HG02885 (cell line): ENCODE measurements around the gene EIF4G3.
"Not testable (repeated sequence)": the region's sequence is repeated elsewhere in the genome, so short reads cannot be mapped to it uniquely, and the experiment has no call there.

Experiments used
- ATAC-seq: cut with Tn5 transposase; IDR thresholded peaks from one replicate; pipeline ENCODE4 v1.9.1; 2021; ENCODE audit warnings: mild to moderate bottlenecking; ENCODE audit not compliant: unreplicated experiment, poor library complexity

Gene EIF4G3

DNA sequence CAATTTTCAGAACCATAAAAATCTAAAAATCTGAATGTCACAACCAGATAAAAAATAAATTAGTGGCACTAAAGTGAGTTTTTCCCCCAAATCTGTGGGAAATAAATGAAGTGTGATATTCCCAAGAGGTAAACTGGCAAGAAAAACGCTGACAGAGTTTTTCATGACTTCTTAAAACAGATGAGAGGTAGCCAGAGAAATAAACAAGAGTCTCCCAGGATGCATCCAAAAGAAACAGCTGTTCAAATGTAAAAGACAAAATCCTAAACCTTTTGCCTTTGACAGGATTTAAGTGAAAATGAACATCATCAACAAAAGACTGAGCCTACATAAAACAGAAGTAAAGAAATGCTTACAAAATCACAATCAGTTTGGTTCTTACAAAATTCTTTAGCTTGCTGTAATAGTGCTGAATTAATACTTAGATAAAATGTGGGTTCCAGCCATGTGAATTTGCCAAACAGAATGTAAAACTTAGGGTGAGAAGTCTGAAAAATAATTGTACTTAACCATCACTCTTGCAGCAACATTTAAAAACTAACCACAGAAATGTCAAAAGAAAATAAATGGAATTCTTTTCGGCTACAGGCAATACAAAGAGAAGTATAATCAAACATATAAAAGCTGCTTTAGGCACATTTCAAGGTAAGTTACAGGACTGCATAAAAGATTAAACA lies 133.6 kb downstream of the EIF4G3 start:
- no peak for ATAC-seq

DNA sequence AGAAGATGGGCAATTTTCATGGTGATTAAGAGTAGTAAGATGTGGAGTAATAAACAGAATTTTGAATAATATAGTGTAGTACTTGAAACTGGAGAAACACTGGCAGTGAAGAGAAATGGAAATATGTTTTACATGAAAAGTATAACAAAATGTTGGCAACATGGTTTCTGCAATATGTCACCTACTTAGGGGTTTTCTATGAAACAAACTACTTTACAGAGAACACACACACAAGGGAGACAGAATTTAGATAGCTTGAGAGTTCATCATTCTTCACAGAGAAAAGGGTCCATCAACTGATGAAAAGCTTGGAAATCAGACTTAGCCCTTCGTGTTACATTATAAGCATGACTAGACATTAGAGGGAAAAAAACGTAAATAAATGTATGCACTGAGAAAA lies 135.2 kb downstream of the EIF4G3 start:
- ATAC-seq, result no peak

- no peak for ATAC-seq
Observed at GRCh38 chr1:21037091-21037490, 139.6 kb downstream of the EIF4G3 start.

DNA sequence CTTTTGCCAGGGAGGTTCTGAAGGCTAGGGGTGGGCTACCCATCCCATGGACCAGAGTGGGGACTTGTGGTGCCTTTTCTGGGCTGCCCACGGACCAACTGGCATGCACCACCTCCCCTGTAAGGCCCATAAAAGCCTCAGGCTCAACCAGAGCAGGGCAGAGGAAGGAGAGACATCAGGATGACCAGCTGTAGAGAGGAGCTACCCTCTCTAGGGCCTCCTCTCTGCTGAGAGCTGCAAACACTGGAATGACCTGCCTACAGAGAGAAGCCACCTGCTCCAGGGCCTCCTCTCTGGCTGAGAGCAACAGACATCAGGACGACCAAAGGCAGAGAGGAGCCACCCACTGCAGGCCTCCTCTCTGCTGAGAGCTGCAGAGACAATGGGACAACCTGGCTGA lies 140.9 kb downstream of the EIF4G3 start:
- ATAC-seq, result no peak

- ATAC-seq, result no peak
Observed at GRCh38 chr1:21034725-21035628, 141.7 kb downstream of the EIF4G3 start.

DNA sequence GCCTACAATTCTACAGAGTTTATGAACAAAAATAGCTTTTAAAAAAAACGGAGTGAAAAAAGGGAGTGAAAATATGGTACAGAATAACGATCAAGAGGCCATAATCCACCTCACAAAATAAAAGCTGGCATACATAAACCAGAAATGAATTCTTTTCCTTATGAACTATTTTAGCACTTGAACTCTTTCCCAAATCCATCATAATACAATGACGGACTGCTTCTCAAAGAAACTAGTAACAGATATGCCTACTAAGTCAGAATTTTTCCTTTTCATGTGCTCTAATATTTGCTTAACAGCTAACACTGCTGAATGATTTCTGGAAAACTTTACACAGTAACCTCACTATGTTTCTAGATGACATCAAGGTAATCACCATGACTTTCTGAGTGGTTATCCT lies 144.0 kb downstream of the EIF4G3 start:
- ATAC-seq, result no peak

GRCh38 chr1:21030181-21030580 lies 146.5 kb downstream of the EIF4G3 start:
- no peak for ATAC-seq

GRCh38 chr1:21028520-21029145 lies 148.1 kb downstream of the EIF4G3 start:
- no peak for ATAC-seq

- ATAC-seq, result no peak
Observed at GRCh38 chr1:21027805-21028204, 148.9 kb downstream of the EIF4G3 start.

- ATAC-seq, result no peak
Observed at GRCh38 chr1:21024918-21025317, 151.8 kb downstream of the EIF4G3 start.

DNA sequence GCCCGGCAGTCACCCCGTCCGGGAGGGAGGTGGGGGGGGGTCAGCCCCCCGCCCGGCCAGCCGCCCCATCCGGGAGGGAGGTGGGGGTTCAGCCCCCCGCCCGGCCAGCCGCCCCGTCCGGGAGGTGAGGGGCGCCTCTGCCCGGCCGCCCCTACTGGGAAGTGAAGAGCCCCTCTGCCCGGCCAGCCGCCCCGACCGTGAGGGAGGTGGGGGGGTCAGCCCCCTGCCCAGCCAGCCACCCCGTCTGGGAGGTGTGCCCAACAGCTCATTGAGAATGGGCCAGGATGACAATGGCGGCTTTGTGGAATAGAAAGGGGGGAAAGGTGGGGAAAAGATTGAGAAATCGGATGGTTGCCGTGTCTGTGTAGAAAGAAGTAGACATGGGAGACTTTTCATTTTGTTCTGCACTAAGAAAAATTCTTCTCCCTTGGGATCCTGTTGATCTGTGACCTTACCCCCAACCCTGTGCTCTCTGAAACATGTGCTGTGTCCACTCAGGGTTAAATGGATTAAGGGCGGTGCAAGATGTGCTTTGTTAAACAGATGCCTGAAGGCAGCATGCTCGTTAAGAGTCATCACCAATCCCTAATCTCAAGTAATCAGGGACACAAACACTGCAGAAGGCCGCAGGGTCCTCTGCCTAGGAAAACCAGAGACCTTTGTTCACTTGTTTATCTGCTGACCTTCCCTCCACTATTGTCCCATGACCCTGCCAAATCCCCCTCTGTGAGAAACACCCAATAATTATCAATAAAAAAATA lies 152.4 kb downstream of the EIF4G3 start:
- not testable (repeated sequence) for ATAC-seq

DNA sequence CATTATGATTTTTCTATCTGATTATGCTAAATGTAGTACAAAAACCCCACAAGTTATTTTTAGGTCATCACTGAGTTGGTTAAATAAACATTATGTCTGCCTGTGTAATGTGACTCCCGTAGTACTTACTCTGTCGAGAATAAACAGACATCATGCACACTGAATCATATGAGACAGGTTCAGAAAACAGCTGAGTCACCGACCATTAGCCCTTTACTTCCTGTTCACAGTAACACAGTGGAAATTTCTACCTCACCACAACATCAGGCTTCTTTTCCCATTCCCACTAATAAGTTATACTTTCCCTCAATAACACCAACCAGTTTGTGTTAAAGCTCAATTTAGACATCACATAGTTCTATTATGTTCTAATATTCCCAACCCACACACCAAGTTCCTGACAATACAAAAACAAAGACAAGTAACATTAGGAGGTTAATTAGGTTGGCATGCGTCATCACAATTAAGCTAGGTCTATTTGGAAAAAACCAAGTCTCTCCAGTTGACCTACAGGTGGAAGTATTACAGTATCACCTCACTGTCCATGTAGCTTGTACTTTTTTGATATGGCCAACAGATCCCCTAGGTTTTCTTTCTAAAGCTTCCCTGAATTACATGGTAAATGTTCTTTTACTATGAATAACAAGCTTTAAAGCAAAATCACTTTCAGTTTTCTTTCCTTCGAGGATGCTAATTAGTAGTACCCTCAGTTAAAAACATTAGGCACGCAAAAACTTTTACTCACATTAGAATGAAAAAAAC lies 154.2 kb downstream of the EIF4G3 start:
- ATAC-seq, result peak; percentile 64

- ATAC-seq, result no peak
Observed at GRCh38 chr1:21021311-21021710, 155.4 kb downstream of the EIF4G3 start.

DNA sequence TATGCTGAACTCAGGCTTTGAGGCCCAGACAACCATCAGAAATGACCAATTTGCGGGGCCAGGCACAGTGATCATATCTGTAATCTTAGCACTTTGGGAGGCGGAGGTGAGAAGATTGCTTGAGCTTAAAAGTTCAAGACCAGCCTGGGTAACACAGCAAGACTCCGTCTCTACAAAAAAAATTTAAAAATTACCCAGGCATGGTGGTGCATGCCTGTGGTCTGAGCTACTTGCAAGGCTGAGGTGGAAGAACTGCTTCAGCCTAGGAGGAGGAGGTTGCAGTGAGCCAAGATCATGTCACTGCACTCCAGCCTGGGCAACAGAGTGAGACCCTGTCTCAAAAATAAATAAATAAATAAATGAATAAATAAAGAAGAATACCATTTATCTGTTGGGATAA lies 156.5 kb downstream of the EIF4G3 start:
- no peak for ATAC-seq

- no peak for ATAC-seq
Observed at GRCh38 chr1:21018673-21019072, 158.0 kb downstream of the EIF4G3 start.

- no peak for ATAC-seq
Observed at GRCh38 chr1:21013510-21013909, 163.2 kb downstream of the EIF4G3 start.

GRCh38 chr1:21012937-21013336 lies 163.8 kb downstream of the EIF4G3 start:
- no peak for ATAC-seq

DNA sequence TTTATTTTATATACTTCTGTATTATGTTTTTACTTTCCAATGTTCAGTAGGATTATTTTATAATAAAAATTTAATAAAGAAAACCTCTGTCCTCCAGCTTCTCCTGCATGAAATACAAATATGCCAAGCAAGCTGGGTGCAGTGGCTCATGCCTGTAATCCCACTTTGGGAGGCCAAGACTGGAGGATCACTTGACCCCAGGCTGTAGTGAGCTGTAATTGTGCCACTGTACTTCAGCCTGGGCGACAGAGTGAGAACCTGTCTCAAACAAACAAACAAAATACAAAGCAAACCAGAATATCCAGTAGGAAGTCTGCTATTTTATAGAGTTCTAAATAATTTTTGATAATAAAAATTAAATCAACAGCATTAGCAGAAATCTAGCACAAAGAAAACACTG lies 168.8 kb downstream of the EIF4G3 start:
- ATAC-seq, result no peak

DNA sequence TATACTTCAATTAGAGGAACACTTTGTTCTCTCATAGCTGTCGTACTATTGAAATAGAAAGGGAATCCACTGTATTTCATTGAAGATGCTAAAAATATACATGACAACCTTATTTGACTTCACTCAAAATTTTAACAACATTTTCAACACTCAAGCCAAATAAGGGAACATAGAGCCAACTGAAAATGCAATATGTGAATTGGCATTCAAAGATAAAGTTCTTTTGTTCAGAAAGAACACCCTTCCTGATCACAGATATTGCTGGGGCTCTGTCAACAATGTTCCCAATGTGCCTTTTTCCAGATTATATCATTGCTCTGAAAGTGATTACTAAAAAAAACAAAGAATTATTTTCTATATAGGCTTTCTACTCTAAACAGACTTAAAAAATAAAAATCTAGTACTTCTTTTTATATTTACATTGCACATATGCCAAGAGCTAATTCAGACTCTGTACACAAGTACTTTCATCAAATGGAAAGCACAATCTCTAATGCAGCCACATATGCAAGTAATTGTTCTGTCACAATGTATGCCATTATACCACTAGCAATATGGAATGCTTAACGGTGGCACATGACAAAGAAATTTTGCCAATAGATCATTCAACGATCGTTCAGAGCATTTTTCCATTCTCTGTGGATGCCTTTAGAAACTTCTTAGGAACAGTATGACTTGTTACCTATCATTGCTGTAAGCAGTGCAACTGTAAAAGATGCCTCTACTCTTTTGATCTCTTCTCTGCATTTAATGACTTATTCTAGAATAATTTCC lies 171.0 kb downstream of the EIF4G3 start:
- ATAC-seq, result no peak
